Measurements from ENCODE around the gene MBD1. TPM values are rescaled to one million over a fixed set of nuclear protein-coding genes. Genes with fewer than 3 reads are reported as not detected.

MBD1 gene
- total and polyA plus RNA-seq, 4 donors, result 13.9 to 45.8 (median 26.8) TPM

DNA sequence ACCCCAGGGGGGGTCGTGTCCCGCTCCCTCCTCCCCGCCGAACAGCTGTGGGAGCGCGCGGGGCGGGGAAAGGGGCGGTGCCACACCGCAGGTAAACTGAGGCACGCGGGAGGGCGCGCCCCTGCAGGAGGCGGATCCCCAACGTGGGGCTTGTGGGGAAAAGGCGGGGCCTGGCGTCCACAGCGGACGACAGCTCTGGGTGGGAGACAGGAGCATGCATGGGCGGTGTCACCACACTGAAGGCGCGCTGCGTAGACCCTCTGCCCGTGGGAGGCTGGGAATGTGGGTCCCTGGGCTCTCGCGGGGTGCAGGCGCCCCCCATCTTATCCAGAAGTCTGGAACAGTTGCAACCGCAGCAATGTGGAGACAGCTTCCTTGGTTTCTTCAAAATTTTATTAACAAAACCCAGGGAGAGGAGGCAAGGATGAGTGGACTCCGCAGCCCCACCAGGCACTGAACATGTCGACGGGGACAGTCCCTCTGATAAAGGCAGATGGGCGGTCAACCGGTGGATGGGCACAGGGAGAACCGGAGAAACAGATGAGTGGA lies 723 bp upstream of the MBD1 start:
- Histone ChIP-seq H3K27me3 (ENCODE audit: control insufficient read depth in 4 of 4, insufficient read depth in 4 of 4, low read length in 3 of 4) (no peaks in the 10 kb centered on the region), H3K9me3 (ENCODE audit: control insufficient read depth in 4 of 4, low read length in 3 of 4) (no peaks in the 10 kb centered on the region), H3K27ac (ENCODE audit: low read depth in 1 of 2, low read length in 2 of 2) (peak overlapping the region; percentile 93 to 95), H3K4me3 (ENCODE audit: low read depth in 1 of 3, low read length in 3 of 3) (peak overlapping the region; percentile 63 to 98 (median 87)), H3K4me1 (ENCODE audit: control insufficient read depth in 4 of 4, insufficient read depth in 4 of 4, low read length in 3 of 4) (peaks cover 9 to 33% (median 28%) of the 10 kb centered on the region in 4 donors), H3K9ac (ENCODE audit: low read depth in 1 of 2, low read length in 2 of 2) (peak overlapping the region in 1 of 2 donors; percentile 88), H3K36me3 (ENCODE audit: control insufficient read depth in 4 of 4, insufficient read depth in 3 of 4, low read depth in 1 of 4, low read length in 3 of 4) (peaks cover 3 to 37% (median 16%) of the 10 kb centered on the region in 4 donors)
- WGBS, result 35% methylated on average over 35 of the region's 35 CpGs
- TF ChIP-seq SP1 (IDR thresholded peaks at IDR 0.05) (no peak), RAD21 (IDR thresholded peaks at IDR 0.05) (no peak), FOXA2 (IDR thresholded peaks at IDR 0.05) (no peak), HNF4A (conservative IDR thresholded peaks at IDR 0.05) (no peak), EGR1 (IDR thresholded peaks at IDR 0.05; ENCODE audit: low read depth in 2 of 2) (no peak), YY1 (IDR thresholded peaks at IDR 0.05) (no peak), FOXA1 (IDR thresholded peaks at IDR 0.05) (no peak), HNF4G (IDR thresholded peaks at IDR 0.05) (no peak), JUND (IDR thresholded peaks at IDR 0.05) (no peak), TAF1 (conservative IDR thresholded peaks at IDR 0.05) (no peak), RXRA (IDR thresholded peaks at IDR 0.05) (no peak), NR2F2 (IDR thresholded peaks at IDR 0.05) (no peak), GABPA (IDR thresholded peaks at IDR 0.05 in 1 of 2, conservative IDR thresholded peaks at IDR 0.05 in 1 of 2) (no peak)
- TF ChIP-seq, protein P1, sequence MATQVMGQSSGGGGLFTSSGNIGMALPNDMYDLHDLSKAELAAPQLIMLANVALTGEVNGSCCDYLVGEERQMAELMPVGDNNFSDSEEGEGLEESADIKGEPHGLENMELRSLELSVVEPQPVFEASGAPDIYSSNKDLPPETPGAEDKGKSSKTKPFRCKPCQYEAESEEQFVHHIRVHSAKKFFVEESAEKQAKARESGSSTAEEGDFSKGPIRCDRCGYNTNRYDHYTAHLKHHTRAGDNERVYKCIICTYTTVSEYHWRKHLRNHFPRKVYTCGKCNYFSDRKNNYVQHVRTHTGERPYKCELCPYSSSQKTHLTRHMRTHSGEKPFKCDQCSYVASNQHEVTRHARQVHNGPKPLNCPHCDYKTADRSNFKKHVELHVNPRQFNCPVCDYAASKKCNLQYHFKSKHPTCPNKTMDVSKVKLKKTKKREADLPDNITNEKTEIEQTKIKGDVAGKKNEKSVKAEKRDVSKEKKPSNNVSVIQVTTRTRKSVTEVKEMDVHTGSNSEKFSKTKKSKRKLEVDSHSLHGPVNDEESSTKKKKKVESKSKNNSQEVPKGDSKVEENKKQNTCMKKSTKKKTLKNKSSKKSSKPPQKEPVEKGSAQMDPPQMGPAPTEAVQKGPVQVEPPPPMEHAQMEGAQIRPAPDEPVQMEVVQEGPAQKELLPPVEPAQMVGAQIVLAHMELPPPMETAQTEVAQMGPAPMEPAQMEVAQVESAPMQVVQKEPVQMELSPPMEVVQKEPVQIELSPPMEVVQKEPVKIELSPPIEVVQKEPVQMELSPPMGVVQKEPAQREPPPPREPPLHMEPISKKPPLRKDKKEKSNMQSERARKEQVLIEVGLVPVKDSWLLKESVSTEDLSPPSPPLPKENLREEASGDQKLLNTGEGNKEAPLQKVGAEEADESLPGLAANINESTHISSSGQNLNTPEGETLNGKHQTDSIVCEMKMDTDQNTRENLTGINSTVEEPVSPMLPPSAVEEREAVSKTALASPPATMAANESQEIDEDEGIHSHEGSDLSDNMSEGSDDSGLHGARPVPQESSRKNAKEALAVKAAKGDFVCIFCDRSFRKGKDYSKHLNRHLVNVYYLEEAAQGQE (IDR thresholded peaks at IDR 0.05), result no peak
- TF ChIP-seq, protein P2, sequence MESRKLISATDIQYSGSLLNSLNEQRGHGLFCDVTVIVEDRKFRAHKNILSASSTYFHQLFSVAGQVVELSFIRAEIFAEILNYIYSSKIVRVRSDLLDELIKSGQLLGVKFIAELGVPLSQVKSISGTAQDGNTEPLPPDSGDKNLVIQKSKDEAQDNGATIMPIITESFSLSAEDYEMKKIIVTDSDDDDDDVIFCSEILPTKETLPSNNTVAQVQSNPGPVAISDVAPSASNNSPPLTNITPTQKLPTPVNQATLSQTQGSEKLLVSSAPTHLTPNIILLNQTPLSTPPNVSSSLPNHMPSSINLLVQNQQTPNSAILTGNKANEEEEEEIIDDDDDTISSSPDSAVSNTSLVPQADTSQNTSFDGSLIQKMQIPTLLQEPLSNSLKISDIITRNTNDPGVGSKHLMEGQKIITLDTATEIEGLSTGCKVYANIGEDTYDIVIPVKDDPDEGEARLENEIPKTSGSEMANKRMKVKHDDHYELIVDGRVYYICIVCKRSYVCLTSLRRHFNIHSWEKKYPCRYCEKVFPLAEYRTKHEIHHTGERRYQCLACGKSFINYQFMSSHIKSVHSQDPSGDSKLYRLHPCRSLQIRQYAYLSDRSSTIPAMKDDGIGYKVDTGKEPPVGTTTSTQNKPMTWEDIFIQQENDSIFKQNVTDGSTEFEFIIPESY (IDR thresholded peaks at IDR 0.05), result no peak
- TF ChIP-seq, protein P3, sequence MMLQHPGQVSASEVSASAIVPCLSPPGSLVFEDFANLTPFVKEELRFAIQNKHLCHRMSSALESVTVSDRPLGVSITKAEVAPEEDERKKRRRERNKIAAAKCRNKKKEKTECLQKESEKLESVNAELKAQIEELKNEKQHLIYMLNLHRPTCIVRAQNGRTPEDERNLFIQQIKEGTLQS (IDR thresholded peaks at IDR 0.05), result no peak
- TF ChIP-seq, protein P4, sequence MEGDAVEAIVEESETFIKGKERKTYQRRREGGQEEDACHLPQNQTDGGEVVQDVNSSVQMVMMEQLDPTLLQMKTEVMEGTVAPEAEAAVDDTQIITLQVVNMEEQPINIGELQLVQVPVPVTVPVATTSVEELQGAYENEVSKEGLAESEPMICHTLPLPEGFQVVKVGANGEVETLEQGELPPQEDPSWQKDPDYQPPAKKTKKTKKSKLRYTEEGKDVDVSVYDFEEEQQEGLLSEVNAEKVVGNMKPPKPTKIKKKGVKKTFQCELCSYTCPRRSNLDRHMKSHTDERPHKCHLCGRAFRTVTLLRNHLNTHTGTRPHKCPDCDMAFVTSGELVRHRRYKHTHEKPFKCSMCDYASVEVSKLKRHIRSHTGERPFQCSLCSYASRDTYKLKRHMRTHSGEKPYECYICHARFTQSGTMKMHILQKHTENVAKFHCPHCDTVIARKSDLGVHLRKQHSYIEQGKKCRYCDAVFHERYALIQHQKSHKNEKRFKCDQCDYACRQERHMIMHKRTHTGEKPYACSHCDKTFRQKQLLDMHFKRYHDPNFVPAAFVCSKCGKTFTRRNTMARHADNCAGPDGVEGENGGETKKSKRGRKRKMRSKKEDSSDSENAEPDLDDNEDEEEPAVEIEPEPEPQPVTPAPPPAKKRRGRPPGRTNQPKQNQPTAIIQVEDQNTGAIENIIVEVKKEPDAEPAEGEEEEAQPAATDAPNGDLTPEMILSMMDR (IDR thresholded peaks at IDR 0.05; ENCODE audit: low read depth, low read length, missing input control), result no peak
- TF ChIP-seq, protein P5, sequence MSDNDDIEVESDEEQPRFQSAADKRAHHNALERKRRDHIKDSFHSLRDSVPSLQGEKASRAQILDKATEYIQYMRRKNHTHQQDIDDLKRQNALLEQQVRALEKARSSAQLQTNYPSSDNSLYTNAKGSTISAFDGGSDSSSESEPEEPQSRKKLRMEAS (IDR thresholded peaks at IDR 0.05), result no peak
- no peak for DNase-seq (ENCODE audit: low spot score)

All from liver (tissue), 9 donors.